ENCODE measurements around the gene C22orf39.

C22orf39 gene

DNA sequence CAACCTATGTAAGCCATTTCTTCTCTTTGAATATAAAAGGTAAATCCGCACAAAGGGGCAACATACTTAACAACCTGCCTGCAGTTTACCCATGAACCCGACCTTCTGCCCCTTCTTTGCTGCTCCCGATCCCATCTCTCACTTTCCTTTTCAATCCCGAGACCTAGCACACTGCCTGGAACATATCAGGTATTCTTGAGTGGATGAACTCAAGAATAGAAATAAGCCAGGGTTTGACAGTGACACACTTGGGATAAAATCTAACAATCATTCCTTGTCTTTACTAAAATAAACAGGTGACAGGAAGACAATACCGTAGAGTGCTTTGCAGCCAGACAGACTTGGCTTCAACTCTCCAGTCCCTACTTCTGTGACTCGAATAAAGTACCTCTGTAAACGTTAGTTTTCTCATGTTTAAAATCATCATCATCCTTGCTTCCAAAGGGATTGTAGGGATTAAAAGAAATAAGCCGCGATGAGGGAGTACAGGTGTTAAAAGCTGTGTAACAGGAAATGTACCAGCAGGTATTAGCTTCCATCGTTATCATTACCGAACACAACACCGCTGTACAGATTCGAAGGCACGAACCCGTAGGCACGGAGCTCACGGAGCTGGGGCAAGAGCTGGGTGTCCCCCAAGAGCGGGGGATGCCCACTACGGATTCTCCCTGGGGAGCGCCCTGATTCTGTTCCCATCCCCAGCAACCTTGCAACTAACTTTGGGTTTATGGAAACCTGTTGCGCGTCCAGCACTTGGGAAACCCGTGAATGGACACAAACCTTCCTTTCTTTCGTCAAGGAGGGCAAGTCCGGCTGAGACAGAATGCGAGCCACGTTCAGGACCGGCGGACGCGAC lies 30.8 kb upstream of the C22orf39 start:
- FAIRE-seq: no peak

DNA sequence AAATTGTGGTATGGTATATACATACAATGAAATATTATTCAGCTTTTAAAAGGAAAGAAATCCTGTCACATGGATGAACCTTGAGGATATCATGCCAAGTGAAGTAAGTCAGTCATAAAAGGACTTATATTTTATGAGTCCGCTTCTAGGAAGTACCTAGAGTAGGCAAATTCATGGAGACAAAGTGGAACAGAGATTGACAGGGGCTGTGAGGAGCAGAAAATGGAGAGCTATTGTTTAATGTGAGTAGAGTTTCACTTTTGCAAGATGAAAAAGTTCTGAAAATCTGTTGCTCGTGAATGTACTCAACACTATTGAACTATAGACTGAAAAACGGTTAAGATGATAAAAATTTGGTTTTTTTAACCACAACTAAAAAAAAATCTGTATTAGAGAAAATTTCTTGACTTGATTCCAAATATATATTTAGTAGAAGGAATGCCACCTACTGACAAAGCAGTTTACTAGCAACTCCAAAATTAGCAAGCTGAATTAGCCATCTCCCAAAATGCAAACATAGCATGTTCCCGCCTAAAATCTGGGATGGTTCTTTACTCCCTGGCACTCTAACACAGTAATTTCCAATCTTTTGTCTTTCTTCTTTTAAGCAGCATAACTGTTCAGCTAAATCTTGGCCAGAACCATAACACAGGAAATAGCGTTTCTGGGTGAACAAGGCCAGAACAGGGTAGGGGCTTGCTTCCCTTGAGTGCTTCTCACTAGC lies 30.0 kb upstream of the C22orf39 start:
- FAIRE-seq: no peak
- no peak for DNase-seq (ENCODE audit: insufficient read length, low spot score)

More for the DNA sequence above, 30.8 kb upstream of the C22orf39 start:
- DNase-seq (ENCODE audit: insufficient read length, low spot score): no peak

DNA sequence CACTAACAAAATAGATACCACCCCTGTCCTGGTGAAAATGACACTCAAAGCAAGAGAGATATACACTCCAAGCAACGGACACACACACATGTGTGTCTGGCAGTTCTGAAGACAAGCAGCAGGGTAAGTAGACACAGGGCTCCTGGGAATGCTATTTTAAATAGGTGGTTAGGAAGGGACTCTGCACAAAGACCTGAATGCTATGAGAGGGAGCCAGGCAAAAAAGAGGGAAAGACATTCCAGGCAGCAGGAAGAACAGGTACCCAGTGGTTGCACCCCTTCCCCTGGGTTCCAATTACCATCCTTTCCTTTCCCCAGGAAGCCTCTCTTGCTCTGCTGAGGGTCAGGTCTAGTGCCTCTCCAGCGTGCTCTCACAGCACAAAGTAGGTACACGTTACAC lies 28.5 kb upstream of the C22orf39 start:
- FAIRE-seq: no peak
- no peak for DNase-seq (ENCODE audit: insufficient read length, low spot score)

DNA sequence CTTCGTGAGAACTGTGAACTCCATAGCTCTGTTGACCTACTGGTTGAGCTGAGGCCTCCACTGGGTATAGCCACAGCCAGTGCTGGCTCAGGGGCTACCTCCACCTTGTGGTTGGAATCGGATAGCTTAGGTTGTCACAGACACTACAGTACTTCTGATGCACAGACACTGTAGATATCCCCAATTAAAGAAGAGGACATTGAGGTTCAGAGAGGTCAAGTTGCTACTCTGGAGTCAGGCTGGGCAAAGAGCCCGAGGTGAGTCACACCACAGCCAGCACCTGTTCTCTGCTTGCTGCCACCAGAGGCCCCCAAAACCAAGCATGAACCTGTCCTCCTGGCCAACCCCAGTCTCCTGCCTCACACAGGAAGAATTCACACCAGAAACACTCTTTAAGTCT lies 26.1 kb upstream of the C22orf39 start:
- DNase-seq (ENCODE audit: insufficient read length, low spot score): no peak
- FAIRE-seq: no peak

DNA sequence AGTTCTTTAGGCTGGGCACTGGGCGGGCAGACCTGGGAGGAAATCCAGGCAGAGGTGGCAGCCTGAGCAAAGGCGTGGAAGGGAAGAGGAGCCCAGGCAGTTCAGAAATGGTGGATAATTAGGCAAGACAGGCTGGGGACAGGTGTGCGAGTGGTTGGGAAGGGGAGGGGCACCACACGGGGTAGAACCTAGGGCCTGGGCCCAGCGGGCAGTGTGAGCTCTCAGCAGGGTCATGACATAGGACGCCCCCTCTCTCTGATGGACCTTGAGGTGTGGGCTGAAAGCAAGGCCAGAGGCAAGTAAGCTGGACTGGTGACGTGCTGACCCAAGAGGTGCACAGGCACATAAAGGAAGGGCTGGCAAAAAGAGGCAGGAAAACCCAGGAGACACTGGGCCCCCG lies 24.7 kb upstream of the C22orf39 start:
- FAIRE-seq (no peak), DNase-seq (ENCODE audit: insufficient read length, low spot score) (no peak)

DNA sequence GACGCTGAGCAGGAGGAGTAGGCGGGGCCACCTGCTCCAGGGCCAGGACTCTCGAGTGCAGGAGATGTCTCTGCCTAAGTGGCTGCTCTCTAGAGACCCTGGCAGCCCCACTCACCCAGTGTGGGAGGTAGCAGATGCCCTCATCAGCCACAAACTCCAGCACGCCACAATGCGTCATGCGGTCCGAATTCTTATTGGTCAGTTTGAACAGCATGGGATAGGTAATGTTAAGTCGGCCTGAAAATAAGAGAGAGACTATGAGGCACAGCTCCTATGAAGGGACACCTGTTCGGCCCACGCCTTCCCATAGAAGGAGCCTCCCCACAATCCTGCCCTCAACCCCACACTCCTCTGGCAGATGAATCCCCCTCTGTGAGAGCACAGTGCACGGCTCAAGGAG lies 24.1 kb upstream of the C22orf39 start:
- FAIRE-seq: no peak
- no peak for DNase-seq (ENCODE audit: insufficient read length, low spot score)

DNA sequence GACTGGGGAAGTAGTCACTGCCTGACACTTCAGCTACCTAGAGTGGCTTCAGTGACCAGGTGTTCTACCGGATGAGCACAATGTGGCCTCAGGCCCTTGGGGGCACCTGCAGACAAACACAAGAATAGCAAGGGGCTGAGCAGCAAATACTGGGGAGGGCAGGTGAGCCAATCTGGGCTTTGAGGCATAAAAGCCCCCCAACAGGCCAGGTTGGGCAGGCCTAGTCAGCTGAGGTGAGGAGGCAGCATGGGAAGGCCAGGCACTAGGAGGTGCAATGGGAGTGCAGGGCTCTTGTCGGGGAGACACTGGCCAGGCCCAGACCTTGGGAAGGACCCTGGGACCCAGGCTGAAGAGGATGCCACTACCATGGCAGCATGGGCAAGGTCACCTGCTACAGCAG lies 22.5 kb upstream of the C22orf39 start:
- no peak for FAIRE-seq
- no peak for DNase-seq (ENCODE audit: insufficient read length, low spot score)

DNA sequence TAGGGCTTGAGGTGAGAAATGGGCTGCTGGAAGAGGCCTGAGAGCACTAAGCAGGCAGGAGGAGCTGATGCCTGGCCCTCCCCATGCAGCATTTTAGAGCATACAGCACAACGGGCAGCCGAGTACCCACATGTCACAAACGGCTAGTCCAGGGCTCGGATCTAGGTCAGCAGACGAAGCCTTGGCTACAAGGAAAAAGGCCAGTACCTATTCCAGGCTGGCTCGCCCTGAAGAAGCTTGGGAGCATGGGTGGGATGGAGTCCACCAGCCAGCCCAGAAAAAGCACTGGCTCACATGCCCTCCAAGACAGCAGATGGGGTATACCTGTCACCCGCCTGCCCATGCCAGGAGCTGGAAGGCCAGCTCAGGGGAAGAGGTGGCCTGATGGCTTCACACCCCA lies 21.9 kb upstream of the C22orf39 start:
- DNase-seq (ENCODE audit: insufficient read length, low spot score): no peak
- FAIRE-seq: no peak

DNA sequence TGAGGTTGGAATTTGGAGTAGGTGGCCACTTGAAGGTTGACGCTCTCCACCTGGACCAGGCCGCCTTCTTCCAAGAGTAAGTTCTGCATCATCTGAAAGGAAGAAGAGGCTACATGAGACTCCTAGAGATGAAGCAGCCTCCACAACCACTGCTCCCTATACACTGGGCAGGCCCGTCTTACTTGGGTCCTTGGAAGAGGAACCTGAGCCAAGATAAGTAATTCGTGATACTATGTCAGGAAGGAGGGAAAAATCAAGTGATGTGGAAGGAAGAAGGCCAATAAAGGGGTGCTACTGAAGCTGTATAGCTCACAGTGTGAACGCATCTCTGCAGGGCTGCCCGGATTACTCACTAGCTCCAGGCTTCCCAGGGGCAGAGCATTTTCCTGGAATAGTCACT lies 20.4 kb upstream of the C22orf39 start:
- DNase-seq (ENCODE audit: insufficient read length, low spot score): no peak
- no peak for FAIRE-seq

DNA sequence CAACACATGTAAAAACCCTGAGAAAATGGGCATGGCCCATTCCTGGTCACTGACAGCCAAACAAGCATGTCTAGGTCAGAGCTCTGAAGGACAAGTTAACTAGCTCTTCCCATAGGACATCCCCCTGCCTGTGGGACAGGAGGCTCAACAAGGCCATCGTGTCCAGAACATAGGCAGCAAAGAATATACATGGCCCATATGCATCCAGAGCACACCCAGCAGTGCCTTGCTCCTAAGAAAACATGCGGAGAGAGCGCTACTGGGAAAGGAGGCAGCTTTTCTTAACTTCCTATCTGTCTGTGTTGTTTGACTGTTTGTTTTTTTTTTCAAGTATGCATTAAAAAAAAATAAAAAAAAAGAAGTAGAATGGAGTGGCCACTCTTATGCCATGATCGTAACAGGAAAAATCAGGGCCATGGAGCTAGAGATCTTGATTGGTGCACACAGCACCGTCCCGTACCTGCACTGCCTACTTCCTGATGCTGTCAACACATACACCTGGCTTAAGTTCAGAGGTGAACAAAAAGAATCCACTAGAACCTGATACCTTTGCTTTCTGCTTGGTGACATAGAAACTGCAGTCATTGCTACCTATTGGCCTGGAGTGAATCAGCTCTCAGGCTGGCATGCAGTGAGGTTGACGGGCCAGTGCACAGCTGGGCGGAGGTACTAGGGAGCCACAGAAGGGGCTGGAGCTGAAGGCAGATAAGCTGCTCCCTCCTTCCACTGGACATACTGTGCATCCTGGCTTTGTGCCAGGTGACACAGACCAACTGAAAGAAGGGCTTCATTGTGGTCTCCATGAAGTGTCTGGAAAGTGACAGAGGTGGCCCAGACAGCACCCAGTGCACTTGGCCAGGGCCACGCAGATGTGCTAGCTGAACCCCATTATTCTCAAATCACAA lies 19.6 kb upstream of the C22orf39 start:
- no peak for FAIRE-seq
- DNase-seq (ENCODE audit: insufficient read length, low spot score): no peak

DNA sequence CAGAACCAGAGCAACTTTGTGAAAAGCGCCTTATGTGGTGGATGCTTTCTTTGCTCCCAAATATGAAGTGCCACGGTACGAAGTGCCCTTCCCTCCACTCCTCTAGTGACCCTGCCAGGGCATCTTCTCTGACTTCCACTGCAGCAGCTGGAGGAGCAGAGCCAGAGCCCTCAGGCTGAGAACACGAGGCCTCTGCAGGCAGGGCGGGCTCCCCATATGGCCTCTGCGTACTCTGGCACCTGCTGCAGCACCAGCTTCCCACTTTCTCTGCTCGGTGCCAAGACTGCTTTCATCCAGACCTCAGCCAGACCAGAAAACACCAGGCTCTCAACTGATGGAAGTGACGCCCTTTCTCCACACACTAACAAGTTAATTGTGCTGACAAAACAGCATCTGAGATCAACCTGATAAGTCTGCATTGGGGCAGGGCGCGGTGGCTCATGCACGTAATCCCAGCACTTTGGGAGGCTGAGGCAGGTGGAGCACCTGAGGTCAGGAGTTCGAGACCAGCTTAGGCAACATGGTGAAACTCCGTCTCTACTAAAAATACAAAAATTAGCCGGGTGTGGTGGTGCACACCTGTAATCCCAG lies 18.7 kb upstream of the C22orf39 start:
- no peak for FAIRE-seq
- DNase-seq (ENCODE audit: insufficient read length, low spot score): no peak

DNA sequence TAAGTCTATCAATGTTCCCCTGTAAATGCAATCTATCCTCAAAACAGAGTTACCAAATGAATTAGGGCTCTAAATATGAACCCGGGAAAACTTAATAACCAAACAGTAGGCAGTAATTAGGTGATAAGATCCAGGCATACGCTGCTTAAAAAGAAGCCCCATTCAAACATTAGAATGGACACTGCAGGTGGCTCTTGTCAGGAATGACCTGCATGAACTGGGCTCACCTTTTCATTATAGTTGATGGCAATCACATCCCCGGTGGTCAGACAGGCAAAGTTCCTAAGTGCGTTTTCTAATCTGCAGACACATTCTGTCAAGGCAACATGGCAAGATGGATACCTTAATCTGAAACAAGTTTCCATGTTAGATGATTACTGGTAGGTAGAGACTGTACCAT lies 17.5 kb upstream of the C22orf39 start:
- FAIRE-seq (no peak), DNase-seq (ENCODE audit: insufficient read length, low spot score) (no peak)

DNA sequence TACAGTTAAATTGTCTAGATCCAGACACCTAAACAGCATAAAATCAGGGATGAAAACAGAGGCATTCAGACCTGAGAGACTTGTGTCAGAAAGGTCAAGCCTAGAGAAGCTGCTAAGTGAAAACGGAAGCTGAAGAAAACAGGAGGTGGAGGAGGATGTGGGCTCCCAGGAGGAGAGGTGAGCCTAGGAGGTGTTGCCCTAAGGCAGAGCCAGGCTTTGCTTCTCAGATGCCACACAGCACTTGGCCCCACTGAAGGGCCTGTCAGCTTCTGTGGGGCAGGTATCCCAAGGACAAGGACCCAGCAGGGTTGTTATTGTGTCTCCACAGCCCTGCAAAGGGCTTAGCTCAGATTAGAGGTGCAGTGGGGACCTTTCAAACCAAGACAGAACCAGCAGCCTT lies 17.0 kb upstream of the C22orf39 start:
- FAIRE-seq: no peak
- no peak for DNase-seq (ENCODE audit: insufficient read length, low spot score)

DNA sequence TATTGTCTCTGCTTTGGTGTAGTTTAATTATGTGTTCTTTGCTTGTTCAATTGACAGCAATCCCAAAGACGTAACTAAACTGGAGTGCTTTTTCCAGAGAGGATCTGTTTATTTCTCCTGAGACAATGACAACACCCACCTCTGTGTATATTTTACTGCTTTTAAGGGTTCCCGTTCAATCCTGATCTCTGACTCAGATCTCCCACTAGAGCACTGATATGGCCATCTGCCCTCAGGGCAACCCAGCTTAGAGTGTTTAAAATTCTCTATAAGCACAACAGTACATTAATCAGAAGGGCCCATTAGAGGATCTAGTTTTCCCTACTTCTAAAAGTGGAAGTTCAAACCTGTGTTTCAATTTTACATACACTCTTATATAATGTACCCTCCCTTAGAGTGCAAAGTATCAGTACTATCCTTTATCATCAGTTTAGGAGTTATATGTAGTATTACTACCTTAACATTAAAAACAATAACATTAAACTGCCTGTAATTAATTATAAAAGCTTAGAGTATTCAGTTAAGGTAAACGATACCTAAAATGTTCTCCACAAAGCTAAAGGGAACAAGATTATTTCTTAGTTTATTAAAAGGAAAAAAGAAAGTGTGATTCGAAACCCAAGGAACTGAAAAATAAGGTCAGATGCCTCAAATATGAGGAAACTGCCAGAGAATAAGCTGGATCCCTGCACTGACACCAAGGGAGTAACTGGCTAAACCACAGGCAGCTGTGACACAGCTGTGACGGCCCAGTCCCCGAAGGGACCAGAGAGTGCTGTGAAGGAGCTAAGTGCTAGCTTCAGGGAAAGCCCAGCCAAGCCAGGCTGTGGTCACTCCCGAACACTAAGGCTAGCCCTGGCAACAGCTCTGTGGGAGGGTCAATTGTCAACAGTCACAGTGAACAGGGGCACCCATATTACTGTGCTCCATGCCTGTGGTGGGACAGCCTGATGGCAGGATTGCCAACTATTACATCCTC lies 16.3 kb upstream of the C22orf39 start:
- peak; percentile 42 for DNase-seq (ENCODE audit: insufficient read length, low spot score)
- no peak for FAIRE-seq

DNA sequence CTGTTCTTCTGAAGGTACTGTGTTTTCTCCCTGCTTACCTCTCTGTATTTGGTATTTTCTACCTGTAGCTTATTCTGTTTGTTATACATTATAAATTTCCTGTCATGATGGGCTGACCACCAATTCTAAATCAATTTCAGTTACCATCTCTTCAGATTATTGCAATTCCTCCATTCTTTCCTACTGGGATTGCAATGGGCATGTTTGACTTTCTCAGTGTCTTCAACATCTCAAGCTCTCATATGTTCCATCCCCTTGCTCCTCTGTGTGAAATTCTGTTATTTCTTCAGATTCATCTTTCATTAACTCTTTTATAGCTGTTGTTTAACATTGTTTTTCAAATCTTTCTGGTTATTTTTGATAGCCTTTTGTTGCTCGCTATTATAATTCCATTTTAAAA lies 15.5 kb upstream of the C22orf39 start:
- no peak for DNase-seq (ENCODE audit: insufficient read length, low spot score)
- FAIRE-seq: no peak

DNA sequence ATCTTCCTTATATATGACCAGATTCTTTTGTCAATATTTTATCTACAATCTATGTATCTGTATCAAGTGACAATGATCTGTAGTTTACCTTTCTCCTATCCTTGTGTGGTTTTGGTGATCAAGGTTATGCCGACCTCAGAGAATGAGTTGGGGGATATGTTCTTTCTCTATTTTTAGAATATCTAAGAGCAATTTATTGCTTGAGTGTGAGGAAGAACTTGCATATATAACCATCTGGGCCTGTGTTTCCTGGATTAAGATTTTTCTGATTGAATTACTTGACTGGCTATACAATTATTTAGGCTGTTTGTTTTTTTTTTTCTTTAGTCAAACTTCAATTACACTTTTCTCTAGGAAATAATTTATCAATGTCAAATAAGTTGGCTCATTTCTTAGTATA lies 14.0 kb upstream of the C22orf39 start:
- FAIRE-seq: no peak
- DNase-seq (ENCODE audit: insufficient read length, low spot score): no peak

DNA sequence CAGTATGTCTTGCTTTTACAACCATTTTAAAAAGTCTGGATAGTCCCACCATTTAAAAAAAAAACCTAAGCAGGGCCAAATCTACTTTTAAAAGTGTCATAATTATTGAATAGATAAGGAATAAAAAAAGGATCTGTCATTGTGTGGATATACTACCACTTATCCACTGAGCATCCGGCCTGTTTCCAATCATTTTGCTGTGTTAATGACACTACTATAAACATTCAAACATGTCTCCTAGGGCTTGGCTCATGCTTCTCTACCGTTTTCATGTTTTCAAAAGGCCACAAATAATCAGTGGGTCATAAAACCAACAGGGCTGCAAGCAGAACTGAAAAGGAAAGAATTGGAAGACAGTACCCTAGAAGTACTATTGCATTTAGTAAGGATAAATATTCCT lies 12.5 kb upstream of the C22orf39 start:
- DNase-seq (ENCODE audit: insufficient read length, low spot score): no peak
- FAIRE-seq: no peak

DNA sequence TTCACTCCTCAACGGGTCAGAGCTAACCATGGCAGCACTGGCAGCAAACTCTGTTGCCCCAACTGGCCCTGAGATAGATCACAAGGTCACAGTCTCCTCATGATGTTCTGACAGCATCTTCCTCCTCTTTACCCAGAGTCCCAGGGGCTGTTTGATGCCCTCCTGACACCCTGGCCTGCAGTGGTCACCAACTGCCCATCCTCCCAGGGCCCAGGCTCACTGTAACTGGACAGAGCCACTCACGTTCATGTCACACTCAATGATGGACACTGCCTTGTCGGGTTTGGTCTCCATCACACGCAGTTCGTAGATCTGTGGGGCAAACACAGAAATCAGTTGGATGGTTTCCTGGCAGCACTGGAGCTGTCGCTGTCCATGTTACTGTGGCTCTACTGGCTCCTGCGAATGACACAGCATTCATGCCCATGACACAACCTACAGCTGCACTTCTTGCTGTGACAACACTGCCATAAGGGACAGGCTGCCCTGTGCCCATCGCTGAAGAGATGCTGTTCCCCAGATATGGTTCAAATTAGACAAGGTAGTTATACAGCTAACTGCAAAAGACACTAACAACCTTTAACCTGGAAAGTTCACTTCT lies 10.4 kb upstream of the C22orf39 start:
- no peak for DNase-seq (ENCODE audit: insufficient read length, low spot score)
- no peak for FAIRE-seq

DNA sequence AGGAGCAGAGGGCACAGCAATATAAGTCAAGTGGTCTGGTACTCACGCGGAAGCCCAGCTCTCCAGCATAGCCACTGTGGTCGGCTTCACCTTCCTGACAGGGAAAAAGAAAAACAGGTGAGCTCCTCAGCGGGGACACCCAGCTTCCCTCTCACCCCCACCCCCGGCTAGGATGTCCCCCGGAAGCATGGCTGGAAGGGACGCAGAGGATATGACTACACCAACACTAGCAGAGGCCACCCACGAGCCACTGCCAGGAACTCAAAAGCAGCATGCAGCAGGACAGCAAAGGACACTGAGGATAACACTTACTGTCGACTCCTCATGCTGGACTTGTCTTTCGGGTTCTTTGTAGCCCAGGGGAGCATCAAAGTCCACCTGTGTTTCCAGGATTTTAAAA lies 9.0 kb upstream of the C22orf39 start:
- FAIRE-seq: no peak
- DNase-seq (ENCODE audit: insufficient read length, low spot score): no peak
